Measurements from ENCODE around the gene PTK6. TPM values are rescaled to one million over a fixed set of nuclear protein-coding genes. Genes with fewer than 3 reads are reported as not detected.

The PTK6 gene
- total RNA-seq, 1 donor from 2014 or later = not detected

- intact Hi-C loops (cut with micrococcal nuclease) = no loop called here
- TF ChIP-seq CTCF (IDR thresholded peaks at IDR 0.05; ENCODE audit: borderline replicate concordance) = no peak
- no peaks in the 10 kb centered on the region for H3K36me3 ChIP-seq
- DNase-seq = no peak
- no peak overlapping the region for H3K4me3 ChIP-seq
- no peaks in the 10 kb centered on the region for H3K9me3 ChIP-seq (replicated peaks)
- H3K27ac ChIP-seq (replicated peaks) = no peak overlapping the region
- H3K27me3 ChIP-seq (ENCODE audit: low read depth) = peaks cover 33% of the 10 kb centered on the region
- H3K4me1 ChIP-seq = peaks cover 6% of the 10 kb centered on the region
Observed at GRCh38 chr20:63531686-63532448, 5.3 kb downstream of the PTK6 start.

GRCh38 chr20:63530788-63531160 is 6.4 kb downstream of the PTK6 start:
- H3K27me3 ChIP-seq (ENCODE audit: low read depth) = peaks cover 25% of the 10 kb centered on the region
- H3K4me1 ChIP-seq = peaks cover 6% of the 10 kb centered on the region
- H3K4me3 ChIP-seq = no peak overlapping the region
- TF ChIP-seq CTCF (IDR thresholded peaks at IDR 0.05; ENCODE audit: borderline replicate concordance) = no peak
- no peaks in the 10 kb centered on the region for H3K36me3 ChIP-seq
- no peak overlapping the region for H3K27ac ChIP-seq (replicated peaks)
- no peak for DNase-seq
- no peaks in the 10 kb centered on the region for H3K9me3 ChIP-seq (replicated peaks)
- intact Hi-C loops (cut with micrococcal nuclease) = no loop called here

- DNase-seq = no peak
- intact Hi-C loops (cut with micrococcal nuclease) = no loop called here
Observed at GRCh38 chr20:63529861-63530787, 7.1 kb downstream of the PTK6 start.

GRCh38 chr20:63529180-63529860 is 7.9 kb downstream of the PTK6 start:
- TF ChIP-seq CTCF (IDR thresholded peaks at IDR 0.05; ENCODE audit: borderline replicate concordance) = no peak
- Histone ChIP-seq H3K9me3 (replicated peaks) (no peaks in the 10 kb centered on the region), H3K27ac (replicated peaks) (no peak overlapping the region), H3K4me3 (no peak overlapping the region), H3K27me3 (ENCODE audit: low read depth) (peaks cover 14% of the 10 kb centered on the region), H3K4me1 (no peaks in the 10 kb centered on the region), H3K36me3 (no peaks in the 10 kb centered on the region)
- intact Hi-C loops (cut with micrococcal nuclease) = no loop called here
- no peak for DNase-seq

More at GRCh38 chr20:63529861-63530787, 7.1 kb downstream of the PTK6 start:
- Histone ChIP-seq H3K4me1 (peaks cover 2% of the 10 kb centered on the region), H3K9me3 (replicated peaks) (no peaks in the 10 kb centered on the region), H3K27me3 (ENCODE audit: low read depth) (peaks cover 22% of the 10 kb centered on the region), H3K4me3 (no peak overlapping the region), H3K27ac (replicated peaks) (no peak overlapping the region), H3K36me3 (no peaks in the 10 kb centered on the region)
- TF ChIP-seq CTCF (IDR thresholded peaks at IDR 0.05; ENCODE audit: borderline replicate concordance) = no peak

GRCh38 chr20:63527184-63527583 is 10.0 kb downstream of the PTK6 start:
- TF ChIP-seq CTCF (IDR thresholded peaks at IDR 0.05; ENCODE audit: borderline replicate concordance) = no peak
- Histone ChIP-seq H3K4me3 (no peak overlapping the region), H3K36me3 (peaks cover 12% of the 10 kb centered on the region), H3K4me1 (peaks cover 13% of the 10 kb centered on the region), H3K27me3 (ENCODE audit: low read depth) (no peaks in the 10 kb centered on the region), H3K27ac (replicated peaks) (no peak overlapping the region), H3K9me3 (replicated peaks) (no peaks in the 10 kb centered on the region)
- intact Hi-C loops (cut with micrococcal nuclease) = no loop called here
- DNase-seq = no peak

Data from left ventricle myocardium inferior (tissue), 1 donor.